Measurements from ENCODE around the gene RAPGEF5. TPM values are rescaled to one million over a fixed set of nuclear protein-coding genes. Genes with fewer than 3 reads are reported as not detected.

Gene RAPGEF5
- total RNA-seq, 4 donors from 2014 or later: 21.2 to 27.0 (median 24.1) TPM

DNA sequence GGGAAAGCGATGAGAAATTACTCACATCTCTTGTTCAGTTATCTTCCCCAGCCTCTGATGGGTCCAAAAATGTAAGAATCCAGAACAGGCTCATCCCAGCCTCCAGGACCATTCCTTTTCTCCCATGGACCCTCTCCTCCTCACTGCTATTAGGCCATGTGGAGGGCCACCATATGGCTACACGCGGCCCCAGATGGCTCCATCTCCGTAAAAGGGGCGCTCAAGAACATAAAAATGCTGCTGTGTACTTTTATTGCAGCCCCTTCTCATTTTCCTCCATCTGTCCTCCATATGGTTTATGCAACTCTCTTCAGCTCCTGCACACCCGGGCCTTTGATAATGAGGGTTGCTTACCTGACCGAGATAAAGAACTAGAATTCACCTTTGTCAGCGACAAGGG, 166.2 kb downstream of the RAPGEF5 start:
- no peak for DNase-seq (ENCODE audit: extremely low spot score)
- Histone ChIP-seq H3K27ac (replicated peaks in 1 of 4) (no peak overlapping the region), H3K4me1 (peaks cover 0 to 12% (median 7%) of the 10 kb centered on the region in 4 donors), H3K9me3 (no peaks in the 10 kb centered on the region), H3K4me3 (no peak overlapping the region), H3K36me3 (peaks cover 0 to 38% (median 6%) of the 10 kb centered on the region in 4 donors), H3K27me3 (peaks cover 0 to 14% (median 0%) of the 10 kb centered on the region in 4 donors)
- 94% methylated on average over 8 of the region's 8 CpGs for WGBS
- intact Hi-C loops (cut with DNase I): no loop called here
- no peak for TF ChIP-seq EP300 (IDR thresholded peaks at IDR 0.05)
- no peak for TF ChIP-seq POLR2A (IDR thresholded peaks at IDR 0.05; ENCODE audit: low read depth)
- TF ChIP-seq, protein P1, sequence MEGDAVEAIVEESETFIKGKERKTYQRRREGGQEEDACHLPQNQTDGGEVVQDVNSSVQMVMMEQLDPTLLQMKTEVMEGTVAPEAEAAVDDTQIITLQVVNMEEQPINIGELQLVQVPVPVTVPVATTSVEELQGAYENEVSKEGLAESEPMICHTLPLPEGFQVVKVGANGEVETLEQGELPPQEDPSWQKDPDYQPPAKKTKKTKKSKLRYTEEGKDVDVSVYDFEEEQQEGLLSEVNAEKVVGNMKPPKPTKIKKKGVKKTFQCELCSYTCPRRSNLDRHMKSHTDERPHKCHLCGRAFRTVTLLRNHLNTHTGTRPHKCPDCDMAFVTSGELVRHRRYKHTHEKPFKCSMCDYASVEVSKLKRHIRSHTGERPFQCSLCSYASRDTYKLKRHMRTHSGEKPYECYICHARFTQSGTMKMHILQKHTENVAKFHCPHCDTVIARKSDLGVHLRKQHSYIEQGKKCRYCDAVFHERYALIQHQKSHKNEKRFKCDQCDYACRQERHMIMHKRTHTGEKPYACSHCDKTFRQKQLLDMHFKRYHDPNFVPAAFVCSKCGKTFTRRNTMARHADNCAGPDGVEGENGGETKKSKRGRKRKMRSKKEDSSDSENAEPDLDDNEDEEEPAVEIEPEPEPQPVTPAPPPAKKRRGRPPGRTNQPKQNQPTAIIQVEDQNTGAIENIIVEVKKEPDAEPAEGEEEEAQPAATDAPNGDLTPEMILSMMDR (IDR thresholded peaks at IDR 0.05): no peak
- TF ChIP-seq POLR2AphosphoS5 (IDR thresholded peaks at IDR 0.05): no peak

DNA sequence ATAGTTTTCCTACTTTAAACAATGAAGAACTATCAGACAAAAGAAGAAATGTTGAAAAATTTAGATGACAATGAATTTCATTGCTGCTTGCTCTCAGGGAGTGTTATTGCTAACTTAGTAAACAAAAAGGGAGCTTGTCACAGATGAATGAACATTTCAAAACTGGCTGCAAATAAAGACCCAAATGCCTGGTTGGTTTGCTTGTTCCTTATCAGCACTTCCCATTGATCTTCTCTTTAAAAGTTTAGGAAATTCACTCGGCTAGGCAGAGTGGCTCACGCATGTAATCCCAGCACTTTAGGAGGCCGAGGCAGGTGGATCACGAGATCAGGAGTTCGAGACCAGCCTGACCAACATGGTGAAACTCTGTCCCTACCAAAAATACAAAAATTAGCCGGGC, 167.2 kb downstream of the RAPGEF5 start:
- intact Hi-C loops (cut with DNase I): no loop called here
- Histone ChIP-seq H3K9me3 (no peaks in the 10 kb centered on the region), H3K27me3 (peaks cover 0 to 14% (median 0%) of the 10 kb centered on the region in 4 donors), H3K36me3 (peaks cover 0 to 38% (median 6%) of the 10 kb centered on the region in 4 donors), H3K27ac (replicated peaks in 1 of 4) (no peak overlapping the region), H3K4me3 (no peak overlapping the region), H3K4me1 (peaks cover 0 to 12% (median 7%) of the 10 kb centered on the region in 4 donors)
- no peak for DNase-seq (ENCODE audit: extremely low spot score)
- WGBS: 91% methylated on average over 6 of the region's 6 CpGs
- TF ChIP-seq POLR2AphosphoS5 (IDR thresholded peaks at IDR 0.05): no peak
- TF ChIP-seq, protein P1 (IDR thresholded peaks at IDR 0.05): no peak
- no peak for TF ChIP-seq EP300 (IDR thresholded peaks at IDR 0.05)
- TF ChIP-seq POLR2A (IDR thresholded peaks at IDR 0.05; ENCODE audit: low read depth): no peak

DNA sequence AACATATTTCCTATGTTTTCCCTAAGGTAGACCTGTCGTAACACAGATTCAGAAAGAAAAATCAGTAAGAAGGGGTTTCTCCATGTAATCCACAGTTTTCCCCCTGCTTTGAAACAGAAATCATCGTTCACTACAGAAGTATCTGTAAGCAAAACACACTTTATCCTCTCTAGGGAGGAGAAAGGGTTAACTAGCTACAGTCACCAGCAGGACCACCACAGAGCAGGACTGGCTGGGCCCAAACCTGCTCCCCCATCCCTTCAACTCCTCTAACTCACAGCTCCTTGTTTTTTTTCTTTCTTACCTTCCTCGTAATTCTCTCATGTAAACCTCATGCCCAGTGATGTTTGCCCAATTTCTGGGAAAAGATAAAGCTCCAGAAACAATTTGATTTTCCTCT, 167.7 kb downstream of the RAPGEF5 start:
- DNase-seq (ENCODE audit: extremely low spot score): no peak
- no peak overlapping the region for H3K27ac ChIP-seq (replicated peaks in 1 of 4)
- no peaks in the 10 kb centered on the region for H3K9me3 ChIP-seq
- peaks cover 0 to 12% (median 7%) of the 10 kb centered on the region in 4 donors for H3K4me1 ChIP-seq
- intact Hi-C loops (cut with DNase I): no loop called here
- peaks cover 0 to 38% (median 6%) of the 10 kb centered on the region in 4 donors for H3K36me3 ChIP-seq
- H3K4me3 ChIP-seq: no peak overlapping the region
- TF ChIP-seq, protein P1 (IDR thresholded peaks at IDR 0.05): no peak
- TF ChIP-seq POLR2AphosphoS5 (IDR thresholded peaks at IDR 0.05) (no peak), POLR2A (IDR thresholded peaks at IDR 0.05; ENCODE audit: low read depth) (no peak), EP300 (IDR thresholded peaks at IDR 0.05) (no peak)
- 86% methylated on average over 3 of the region's 3 CpGs for whole genome bisulfite sequencing
- H3K27me3 ChIP-seq: peaks cover 0 to 14% (median 0%) of the 10 kb centered on the region in 4 donors

DNA sequence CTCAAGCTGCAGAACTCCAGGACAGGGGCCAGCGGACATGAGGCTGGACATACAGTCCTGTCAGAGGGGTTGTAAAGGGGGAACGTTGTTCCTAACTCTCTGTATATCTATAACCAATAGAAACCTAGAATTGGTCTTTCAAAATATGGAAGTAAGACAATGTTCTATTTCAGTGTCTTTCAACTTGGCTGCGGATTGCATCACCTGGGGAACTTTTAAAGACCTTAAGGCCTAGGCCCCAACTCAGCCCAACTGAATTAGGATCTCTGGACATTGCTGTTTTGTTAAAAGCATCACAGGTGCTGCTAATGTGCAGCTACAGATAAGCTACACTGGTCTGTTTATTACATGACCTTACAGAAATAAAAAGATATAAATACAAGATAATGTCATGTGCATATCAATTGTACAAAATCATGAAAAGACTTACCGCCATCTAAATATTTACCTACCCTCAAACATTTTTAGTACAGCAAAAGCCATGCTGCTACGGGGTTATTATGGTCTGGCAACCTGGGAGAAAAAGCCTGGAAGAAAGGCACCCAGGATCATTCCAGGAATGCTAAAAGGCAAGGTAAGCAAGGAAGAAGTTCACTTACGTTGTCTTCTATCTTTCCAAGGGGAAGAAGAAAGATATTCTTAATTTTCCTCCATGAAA, 169.1 kb downstream of the RAPGEF5 start:
- H3K4me1 ChIP-seq: peaks cover 0 to under 1% (median 0%) of the 10 kb centered on the region in 4 donors
- no peak for TF ChIP-seq POLR2A (IDR thresholded peaks at IDR 0.05; ENCODE audit: low read depth)
- TF ChIP-seq POLR2AphosphoS5 (IDR thresholded peaks at IDR 0.05): no peak
- no peak for TF ChIP-seq EP300 (IDR thresholded peaks at IDR 0.05)
- TF ChIP-seq, protein P1 (IDR thresholded peaks at IDR 0.05): no peak
- peaks cover 0 to 29% (median 6%) of the 10 kb centered on the region in 4 donors for H3K36me3 ChIP-seq
- DNase-seq (ENCODE audit: extremely low spot score): no peak
- H3K27ac ChIP-seq (replicated peaks in 1 of 4): no peak overlapping the region
- peaks cover 0 to 13% (median 0%) of the 10 kb centered on the region in 4 donors for H3K27me3 ChIP-seq
- 94% methylated on average over 6 of the region's 6 CpGs for WGBS
- no peak overlapping the region for H3K4me3 ChIP-seq
- H3K9me3 ChIP-seq: no peaks in the 10 kb centered on the region
- intact Hi-C loops (cut with DNase I): no loop called here

All from esophagus muscularis mucosa (tissue), 4 donors.